Adrenal gland (tissue), 5 donors: Measurements from ENCODE around the gene PRTFDC1.

Experiments used
- POLR2A ChIP-seq, 2 donors: fragments of 450-650 bp; IDR thresholded peaks; one replicate each; pipeline ENCODE4 v1.6.1; 2017; ENCODE audit warnings: antibody characterized with exemption in 2 of 2, mild to moderate bottlenecking in 2 of 2, moderate library complexity in 1 of 2
- TF ChIP-seq, protein P1 (sequence below), 6 experiments: fragments of 450-650 bp in 4 of 6; fragments of 200-600 bp in 2 of 6; sonication (generic) in 1 of 6; IDR thresholded peaks; 1 replicate in 5 of 6; 2 replicates in 1 of 6; pipeline versions ENCODE4 v1.5.1 to v1.8.0; 2016 to 2021; ENCODE audit warnings: antibody characterized with exemption in 6 of 6, mild to moderate bottlenecking in 2 of 6, moderate library complexity in 1 of 6
- donor health status: DM: no; HTN: no; CAD: no.

GRCh38 chr10:24851629-24852028 lies 100.8 kb downstream of the PRTFDC1 start:
- TF ChIP-seq, protein P1, sequence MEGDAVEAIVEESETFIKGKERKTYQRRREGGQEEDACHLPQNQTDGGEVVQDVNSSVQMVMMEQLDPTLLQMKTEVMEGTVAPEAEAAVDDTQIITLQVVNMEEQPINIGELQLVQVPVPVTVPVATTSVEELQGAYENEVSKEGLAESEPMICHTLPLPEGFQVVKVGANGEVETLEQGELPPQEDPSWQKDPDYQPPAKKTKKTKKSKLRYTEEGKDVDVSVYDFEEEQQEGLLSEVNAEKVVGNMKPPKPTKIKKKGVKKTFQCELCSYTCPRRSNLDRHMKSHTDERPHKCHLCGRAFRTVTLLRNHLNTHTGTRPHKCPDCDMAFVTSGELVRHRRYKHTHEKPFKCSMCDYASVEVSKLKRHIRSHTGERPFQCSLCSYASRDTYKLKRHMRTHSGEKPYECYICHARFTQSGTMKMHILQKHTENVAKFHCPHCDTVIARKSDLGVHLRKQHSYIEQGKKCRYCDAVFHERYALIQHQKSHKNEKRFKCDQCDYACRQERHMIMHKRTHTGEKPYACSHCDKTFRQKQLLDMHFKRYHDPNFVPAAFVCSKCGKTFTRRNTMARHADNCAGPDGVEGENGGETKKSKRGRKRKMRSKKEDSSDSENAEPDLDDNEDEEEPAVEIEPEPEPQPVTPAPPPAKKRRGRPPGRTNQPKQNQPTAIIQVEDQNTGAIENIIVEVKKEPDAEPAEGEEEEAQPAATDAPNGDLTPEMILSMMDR (IDR thresholded peaks at IDR 0.05), result no peak
- TF ChIP-seq POLR2A (IDR thresholded peaks at IDR 0.05), result no peak
